DMS153 (cell line): ENCODE results near the gene LBHD2.
"Not testable (repeated sequence)": the region's sequence is repeated elsewhere in the genome, so short reads cannot be mapped to it uniquely, and the experiment has no call there.

Experiments used
- DNase-seq: peaks from one replicate; lab custom pipeline; 2025; lab: John Stamatoyannopoulos, UW

LBHD2 gene

DNA sequence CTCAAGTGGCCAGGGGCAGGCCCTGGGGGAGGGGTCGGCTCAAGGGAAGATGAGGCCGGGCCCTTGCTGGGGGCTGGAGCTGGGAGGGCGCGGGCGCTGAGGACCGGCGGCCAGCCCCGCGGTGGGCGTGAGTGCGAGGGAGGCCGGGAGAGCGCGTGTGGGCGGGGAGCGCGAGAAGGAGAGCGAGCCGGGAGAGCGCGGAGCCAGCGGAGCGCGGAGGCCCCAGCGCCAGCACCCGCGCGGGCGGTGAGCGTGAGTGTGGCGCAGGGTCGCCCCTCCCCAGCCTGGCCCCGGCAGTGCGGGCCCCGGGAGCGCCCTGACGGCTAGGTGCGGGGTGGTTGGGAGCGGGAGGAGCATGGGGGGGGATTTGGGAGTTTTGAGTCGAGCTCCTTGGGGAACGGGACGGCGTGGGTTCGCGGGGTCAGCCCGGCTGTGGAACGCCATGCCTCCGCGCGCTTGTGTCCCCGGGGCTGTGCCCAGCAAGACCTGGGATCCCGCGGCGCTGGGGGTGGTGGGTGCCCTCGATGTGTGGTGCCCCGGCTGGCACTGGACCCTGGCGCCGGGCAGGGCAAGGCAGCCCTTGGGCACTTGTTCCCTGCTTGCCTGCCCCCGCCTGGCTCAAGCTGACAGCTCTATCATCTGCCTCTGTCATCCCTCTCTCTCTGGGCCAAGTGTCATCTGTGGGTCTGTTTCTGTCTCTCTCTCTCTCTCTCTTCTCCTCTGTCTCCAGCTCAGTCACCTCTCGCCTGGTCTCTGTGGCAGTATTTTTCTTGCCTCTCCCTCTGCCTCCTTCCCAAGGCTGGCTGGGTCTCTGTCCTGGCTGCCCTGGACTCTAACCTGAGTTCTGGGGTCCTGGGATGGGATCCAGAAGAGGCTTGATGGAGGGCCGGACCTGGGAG is at the start of gene LBHD2:
LBHD2 (plus strand) TSS at position 190 of the 899 bp plus-strand sequence. CDS start 1,803 bp downstream, outside the sequence.
- no peak for DNase-seq

DNA sequence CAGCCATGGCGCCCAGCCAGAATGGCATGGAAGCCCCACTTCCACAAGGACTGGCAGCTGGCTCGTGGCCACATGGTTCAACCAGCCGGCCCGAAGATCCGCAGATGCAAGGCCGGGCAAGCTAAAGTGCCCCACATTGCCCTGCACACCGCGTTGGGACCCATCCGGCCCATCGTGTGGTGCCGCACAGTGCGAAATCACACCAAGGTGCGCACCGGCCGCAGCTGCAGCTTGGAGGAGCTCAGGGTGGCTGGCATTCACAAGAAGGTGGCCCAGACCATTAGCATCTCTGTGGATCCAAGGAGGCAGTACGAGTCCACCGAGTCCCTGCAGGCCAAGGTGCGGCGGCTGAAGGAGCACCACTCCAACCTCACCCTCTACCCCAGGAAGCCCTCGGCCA is 42.5 kb upstream of the LBHD2 start:
- no peak for DNase-seq

DNA sequence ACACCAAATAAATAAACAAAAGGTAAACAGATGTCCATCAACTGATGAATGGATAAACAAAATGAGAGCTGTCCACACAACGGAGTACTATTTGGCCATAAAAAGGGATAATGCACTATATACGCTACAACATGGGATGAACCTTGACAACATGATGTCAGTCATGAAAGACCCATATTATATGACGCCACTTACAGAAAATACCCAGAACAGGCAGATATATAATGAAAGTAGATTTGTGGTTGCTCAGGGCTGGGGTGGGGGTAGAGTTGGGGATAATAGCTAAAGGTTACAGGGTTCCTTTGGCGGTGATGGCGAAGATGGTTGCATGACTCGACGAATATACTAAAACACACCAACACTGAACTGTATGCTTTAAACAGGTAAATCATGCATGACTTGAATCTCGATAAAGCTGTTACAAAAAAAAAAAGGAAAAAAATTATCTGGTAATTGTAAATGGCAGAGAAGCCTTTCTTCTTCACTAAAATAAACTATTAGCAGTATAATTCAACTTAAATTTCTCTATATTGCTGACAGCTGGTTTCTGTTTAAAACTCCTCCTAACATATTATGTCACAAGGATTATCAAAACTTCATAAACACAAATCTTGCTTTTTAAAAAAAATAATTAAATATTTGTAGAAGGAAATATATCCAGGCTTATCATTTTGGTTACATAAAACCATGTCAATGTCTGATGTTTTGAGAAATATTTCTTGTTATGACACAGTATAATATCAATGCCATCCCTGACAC is 40.6 kb upstream of the LBHD2 start:
- no peak for DNase-seq

DNA sequence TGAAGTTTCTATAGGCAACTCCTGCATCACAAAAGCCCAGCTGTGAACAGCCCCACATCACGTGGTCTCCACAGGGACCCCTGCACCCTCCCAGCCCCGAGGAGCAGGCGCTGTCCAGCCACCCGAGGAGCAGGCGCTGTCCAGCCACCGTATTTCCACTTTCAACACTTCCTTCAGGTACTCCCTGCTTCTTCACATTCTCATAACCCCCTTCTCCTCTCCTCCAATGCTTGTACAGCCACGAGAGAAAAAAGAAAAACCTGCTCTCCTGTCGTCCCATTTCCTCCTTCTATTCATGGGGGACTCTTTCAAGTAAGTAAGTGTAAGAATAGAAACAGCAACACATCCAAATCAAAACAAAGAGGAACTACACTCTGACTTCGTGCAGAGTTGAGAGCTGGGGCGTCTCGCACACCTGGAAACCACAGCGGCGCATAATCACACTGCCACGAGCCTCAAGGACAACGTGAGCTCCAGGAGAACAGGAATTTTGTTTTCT is 38.6 kb upstream of the LBHD2 start:
- DNase-seq: no peak

DNA sequence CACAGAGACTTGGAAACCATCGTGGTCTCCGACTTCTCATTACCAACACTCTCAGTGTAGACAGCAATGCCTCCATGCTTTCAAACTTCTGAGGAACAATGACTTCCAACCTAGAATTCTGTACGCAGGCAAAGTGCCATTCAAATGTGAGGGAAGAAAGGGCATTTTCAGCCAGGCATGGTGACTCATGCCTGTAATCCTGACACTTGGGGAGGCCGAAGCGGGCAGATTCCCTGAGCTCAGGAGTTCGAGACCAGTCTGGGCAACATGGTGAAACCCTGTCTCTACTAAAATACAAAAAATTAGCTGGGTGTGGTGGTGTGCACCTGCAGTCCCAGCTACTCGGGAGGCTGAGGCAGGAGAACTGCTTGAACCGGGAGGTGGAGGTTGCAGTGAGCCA is 36.6 kb upstream of the LBHD2 start:
- DNase-seq: not testable (repeated sequence)

DNA sequence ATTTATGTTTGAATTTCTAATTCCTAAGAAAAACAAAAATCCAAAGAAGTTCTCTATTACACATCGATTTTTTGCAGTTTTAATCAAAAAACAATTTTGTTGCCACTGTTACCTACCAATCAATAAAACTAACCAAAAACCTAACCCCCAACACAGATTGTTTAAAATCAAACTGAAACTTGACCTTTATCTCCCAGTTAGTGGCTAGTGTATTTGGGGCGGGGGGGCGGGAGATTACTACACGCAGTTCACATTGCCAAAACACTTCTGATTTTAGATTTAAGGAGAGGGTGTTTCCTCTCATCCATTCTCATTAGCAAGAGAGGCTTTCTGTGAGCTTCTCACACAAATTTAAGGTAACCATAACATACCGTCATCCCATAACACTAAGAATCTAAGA is 33.1 kb upstream of the LBHD2 start:
- no peak for DNase-seq

DNA sequence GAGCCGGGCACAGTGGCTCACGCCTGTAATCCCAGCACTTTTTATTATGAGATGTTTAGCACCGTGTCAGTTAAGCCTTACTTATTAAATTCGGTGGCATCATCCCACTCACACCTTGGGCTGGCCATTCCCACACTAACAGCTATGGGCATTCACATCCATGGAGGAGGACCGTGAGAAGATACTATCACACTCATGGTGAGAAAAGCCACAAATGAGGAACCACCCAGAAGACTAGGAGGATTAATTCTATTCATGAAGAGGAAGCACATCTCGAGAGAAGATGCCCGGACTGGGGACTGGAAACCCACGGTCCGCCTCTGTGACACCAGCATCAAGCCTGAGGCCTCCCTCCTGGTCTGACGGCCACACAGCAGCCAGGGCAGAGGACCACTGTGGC is 31.6 kb upstream of the LBHD2 start:
- DNase-seq: no peak

DNA sequence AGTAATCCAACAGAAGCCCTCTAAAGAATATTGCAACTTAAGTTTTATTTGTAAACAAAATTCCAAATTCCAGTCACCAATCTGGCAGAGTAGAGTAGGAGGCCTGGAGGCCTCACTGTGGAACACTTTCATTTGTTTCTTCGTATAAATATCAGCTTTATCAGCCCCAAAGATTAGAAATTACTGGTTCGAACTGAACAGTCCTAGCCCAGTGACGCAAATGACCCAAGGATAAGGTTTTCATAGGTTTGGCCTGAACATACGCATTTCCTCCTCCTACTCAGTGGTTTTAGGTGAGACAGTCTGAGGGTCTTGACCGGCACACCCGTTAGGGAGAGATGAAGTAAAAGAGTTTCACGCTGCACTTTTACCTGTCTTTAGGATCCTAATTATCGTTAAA is 28.3 kb upstream of the LBHD2 start:
- DNase-seq: no peak

DNA sequence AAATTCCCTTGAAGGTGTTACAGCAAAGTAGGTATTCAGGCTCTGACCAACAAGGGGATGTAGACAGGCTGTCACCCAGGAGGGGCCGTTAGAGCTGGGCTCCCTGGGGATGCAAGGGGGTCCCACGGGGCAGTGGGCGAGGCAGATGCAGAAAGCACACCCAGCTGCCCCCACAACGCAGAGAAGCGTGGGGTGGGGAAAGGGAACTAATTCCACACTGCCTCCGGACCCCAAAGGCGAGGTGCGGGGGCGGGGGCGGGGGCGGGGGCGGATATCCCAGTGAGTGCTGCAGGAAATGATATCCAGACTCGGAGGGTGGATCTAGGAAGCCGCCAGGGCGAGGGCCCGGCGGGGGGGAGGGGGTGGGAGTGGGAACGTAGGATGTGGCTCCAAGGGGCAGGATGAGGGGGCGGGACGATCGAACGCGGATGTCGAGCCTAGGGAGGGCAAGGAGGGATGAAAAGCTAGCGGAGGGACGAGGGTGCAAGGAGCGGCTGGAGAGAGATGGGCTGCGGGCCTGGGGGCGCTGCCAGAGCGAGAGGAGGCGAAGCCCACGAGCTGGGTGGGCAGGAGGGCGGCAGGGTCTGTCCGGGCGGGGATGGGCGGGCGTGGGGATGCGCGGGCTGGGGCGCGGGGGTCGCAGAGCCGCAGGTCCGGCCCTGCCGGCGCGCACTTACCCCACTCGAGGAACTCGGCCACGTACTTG is 27.5 kb upstream of the LBHD2 start:
- DNase-seq: peak; percentile 2

DNA sequence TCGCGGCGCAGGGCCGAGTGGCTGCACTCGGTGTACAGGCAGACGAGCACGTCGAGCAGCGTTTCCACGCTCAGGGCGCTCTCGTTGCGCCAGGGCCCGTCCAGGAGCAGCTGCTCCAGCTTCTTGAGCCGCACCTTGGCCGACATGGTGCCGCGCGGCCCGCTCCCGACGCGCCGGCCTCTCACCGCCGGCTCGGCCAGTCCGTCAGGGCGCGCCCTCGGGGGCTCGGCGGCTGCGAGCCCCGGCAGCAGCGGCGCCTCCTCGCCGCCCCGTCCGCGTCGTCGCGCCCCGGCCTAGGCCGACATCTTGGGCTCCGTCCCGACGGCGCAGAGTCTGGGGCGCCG is 27.0 kb upstream of the LBHD2 start:
- no peak for DNase-seq

DNA sequence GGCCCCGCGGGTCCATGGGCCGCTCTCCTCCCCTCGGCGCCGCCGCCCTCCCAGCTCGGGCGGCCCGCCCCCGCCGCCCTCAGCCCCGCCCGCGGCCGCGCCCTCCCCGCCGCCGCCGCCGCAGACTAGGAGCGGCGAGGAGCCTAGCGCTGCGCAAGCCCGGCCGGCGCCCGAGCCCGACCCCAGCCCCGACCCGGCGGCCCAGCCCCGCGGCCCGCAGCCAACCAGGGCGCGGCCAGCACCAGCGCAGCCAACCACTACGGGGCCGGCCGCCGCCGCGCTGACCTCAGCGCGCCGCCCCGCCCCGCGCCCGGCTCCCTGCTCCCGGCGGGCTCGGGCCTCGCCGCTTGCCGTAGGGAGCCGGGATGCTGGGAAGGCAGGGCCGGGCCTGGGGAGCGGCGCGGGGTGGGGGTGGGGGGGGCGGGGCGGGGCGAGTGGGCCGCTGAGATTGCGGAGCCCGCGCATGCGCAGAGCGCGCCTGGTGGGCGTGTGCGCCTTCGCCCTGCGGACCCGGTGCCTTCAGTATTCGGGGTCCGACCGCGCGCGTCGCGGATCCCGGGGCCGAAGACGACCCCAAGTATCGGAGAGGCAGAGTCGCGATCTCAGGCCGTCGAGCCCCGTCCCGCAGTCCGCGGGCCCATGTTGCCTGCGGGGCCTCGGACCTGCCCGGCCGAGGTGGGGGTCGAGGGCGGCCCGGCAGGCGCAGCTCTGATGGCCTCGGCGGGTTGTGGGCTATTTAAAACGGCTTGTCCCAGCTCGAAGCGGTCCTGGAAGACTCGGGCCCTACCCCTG is 26.4 kb upstream of the LBHD2 start, which contains the start of gene CDC42BPB:
CDC42BPB (minus strand) TSS at position 178 of the 792 bp plus-strand sequence. CDS start 376 bp downstream, outside the sequence.
- peak; percentile 38 for DNase-seq

DNA sequence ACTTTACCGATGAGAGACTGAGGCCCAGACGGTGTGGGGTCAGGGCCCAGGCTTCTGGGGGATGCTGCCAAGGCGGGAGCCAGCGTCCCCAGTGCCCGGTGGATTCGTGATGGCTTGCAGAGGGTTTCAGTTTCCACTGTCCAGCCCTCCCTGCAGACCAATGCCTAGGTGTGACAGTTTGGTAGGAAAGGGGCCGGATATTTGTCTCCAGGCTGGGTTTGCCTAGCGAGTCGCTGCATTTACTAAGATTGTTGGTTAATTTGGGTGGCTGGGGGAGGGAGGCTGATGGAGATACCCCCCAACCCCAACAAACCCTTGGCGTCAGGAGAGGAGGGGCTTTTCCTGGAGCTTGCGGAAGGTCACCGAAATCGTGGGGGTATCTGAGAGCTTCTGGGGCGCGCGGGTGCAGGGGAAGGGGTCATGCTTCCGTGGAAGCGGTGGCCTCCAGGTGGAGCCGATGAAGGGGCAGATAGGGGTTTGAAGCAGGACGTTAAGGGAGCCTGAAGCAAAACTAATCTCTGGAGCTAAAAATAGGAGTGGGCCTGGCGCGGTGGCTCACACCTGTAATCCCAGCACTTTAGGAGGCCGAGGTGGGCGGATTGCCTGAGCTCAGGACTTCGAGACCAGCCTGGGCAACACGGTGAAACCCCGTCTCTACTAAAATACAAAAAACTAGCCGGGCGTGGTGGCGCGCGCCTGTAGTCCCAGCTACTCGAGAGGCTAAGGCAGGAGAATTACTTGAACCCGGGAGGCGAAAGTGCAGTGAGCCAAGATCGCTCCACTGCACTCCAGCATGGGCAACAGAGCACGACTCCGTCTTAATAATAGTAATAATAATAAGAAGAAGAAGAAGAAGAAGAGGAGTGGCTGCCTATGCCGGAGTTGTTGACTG is 25.6 kb upstream of the LBHD2 start:
- DNase-seq: no peak

DNA sequence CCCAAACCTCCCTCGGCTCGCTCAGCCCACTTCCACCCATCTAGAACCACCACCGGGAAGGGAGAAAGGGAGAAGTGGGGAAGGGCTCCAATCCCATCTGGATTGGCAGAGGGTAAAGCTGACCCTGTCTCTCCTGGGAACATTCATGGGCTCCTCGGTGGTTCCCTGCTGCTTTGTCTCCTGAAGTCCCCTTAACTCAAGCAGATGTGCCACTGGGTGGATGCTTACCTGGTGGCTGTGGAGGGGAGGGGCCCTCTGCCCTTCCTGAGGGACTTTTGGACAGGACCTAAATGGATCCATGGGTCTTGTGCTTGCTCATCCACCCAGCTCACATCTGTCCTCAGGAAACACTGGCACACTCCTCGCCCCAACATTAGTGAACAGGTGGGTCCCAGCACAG is 24.5 kb upstream of the LBHD2 start:
- no peak for DNase-seq

DNA sequence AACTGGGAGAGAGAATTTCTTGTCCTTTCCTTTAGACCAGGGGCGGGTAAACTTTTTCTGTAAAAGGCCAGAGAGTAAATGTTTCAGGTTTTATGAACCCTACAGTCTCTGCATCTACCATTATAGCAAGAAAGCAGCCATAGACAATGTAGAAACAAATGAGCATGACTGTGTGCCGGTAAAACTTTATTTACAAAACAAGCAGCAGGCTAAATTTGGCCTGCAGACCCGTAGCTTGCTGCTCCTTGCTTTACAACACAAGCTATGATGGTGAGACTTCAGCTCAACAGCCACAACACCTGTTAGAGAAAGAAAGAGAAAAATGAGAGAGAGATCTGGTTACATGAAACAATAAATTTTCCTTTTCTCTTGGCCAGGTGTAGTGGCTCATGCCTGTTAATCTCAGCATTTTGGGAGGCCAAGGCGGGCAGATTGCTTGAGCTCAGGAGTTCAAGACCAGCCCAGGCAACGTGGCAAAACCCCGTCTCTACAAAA is 22.5 kb upstream of the LBHD2 start:
- DNase-seq: no peak

DNA sequence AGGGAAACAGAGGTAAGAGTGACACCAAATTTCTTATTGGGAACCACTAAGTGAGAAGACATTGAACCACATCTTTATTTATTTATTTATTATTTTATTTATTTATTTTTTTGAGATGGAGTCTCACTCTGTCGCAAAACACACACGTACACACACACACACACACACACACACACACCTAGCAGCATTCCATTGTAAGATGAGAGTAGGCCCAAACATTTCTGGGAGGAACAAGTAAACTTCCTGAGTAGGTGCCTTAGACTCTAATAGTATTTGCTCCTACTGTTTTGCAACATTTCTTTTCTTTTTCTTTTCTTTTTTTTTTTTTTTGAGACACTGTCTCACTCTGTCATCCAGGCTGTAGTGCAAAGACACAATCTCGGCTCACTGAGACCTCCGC is 19.6 kb upstream of the LBHD2 start:
- DNase-seq: no peak

DNA sequence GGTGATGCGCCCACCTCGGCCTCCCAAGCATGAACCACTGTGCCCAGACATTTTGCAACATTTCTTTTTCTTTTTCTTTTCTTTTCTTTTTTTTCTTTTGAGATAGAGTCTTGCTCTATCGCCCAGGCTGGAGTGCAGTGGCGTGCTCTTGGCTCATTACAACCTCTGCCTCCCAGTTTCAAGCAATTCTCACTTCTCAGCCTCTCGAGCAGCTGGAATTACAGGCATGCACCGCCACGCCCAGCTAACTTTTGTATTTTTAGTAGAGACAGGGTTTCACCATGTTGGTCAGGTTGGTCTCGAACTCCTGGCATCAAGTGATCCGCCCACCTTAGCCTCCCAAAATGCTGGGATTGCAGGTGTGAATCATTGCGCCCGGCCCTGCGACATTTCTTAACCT is 19.0 kb upstream of the LBHD2 start:
- no peak for DNase-seq

DNA sequence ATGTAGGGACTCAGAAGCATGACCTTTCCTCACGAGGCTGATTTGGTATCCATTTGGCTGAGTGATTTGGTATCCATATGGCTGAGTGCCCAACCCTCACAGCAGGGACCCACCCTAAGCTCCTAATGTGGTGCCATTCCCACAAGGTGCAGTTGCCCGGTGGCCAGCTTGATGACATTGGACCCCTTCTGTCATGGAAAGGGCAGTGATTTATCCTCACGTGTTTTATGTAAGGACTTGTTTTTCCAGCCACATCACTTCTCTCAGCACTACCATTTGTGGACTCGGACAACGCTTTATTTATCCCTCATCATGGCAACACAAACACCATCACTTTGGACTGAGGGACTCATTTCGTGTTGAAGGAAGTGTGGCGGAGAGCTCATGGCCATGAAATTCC is 18.1 kb upstream of the LBHD2 start:
- DNase-seq: no peak

DNA sequence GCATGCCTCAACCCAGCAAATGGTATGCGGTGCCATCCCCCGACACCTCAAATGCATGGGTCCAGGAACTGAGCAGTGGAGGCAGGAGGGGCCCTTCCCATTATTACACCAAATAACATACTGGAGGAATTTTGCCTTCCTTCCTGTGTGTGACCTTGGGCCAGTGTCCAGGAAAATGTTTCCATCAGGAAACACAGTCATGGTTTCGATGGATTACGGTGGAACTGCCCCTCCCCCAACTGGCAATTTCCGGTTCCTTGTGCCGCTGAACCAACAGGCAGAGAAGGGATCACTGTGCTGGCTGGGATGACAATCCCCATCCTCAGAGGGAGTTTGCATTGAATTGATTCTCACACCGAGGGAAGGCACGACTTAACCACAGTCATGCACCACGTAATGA is 17.6 kb upstream of the LBHD2 start:
- no peak for DNase-seq

DNA sequence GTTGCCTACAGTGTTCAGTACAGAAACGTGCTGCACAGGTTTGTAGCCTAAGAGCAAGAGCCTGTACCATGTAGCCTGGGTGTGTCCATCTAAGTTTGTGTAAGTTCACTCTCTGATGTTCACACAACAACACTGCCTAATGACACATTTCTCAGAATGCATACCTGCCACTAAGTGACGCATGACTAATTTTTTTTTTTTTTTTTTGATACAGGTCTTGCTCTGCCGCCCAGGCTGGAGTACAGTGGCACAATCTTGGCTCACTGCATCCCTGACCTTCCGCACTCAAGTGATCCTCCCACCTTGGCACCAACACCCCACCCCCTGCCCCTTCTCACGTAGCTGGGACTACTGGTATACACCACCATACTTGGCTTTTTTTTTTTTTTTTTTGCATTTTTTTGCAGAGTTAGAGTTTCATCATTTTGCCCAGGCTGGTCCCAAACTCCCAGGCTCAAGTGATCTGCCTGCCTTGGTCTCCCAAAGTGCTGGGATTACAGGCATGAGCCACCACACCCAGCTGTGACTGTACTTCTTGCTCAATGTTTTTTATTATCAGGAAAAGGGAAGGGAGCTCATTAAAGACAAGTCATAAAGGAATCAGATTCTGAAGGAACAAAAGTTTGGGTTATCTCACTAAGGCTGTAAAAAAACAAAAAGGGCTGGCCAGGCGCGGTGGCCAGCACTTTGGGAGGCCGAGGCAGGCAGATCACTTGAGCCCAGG is 16.6 kb upstream of the LBHD2 start:
- no peak for DNase-seq
